Medulla oblongata (tissue), 1 donor: ENCODE measurements around the gene CDKL1.
"Not testable (repeated sequence)": the region's sequence is repeated elsewhere in the genome, so short reads cannot be mapped to it uniquely, and the experiment has no call there.

Experiments
- DNase-seq: peaks from one replicate; pipeline ENCODE4 v3.0.0-alpha.2; 2015; ENCODE audit errors: extremely low spot score

Gene CDKL1

DNA sequence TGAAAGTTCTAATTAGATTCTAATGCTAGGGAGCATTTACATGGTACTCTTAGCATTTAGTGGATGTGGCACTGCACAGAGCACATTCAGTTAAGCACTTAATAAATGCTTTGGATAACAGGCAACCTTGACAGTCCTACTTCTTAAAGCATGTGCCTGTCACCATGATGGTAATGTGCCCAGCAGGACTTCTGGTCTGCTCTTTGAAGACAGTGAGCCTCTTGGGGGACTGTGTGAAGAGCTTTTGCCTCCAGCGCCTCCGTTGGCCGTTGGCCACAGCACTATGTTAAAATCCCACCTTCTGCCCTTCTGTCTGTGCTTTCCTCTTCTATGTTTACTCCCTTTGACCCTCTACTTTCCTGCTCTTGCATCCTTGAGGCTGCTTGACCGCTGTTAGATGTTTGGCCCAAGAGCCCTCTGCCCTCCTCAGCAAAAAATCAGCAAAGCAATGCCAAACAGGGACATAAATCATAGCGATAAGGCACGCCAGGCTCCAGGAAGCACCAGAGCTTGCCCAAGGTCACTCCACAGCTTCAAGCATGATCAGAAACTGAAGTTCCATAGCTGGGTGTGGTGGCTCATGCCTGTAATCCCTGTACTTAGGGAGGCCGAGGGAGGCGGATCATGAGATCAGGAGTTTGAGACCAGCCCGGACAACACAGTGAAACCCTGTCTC, 8.3 kb downstream of the CDKL1 start:
- DNase-seq, result no peak

DNA sequence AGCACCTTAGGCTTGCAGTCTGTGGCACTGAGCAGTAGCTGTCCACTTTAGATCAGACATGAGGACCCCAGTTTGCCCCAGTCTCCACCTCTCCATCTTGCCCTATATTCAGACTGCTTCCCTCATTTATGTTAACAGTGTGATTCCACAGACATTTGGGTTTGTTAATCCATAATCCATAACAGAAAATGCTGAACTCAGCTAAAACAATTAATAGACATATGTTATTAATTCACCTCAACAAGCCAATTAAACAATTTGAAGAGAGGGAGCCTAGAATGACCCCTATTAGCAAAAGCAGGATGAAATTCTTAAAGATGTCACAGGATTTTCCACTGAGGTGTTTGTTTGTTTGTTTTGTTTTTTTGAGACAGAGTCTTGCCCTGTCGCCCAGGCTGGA, 9.1 kb downstream of the CDKL1 start:
- no peak for DNase-seq

DNA sequence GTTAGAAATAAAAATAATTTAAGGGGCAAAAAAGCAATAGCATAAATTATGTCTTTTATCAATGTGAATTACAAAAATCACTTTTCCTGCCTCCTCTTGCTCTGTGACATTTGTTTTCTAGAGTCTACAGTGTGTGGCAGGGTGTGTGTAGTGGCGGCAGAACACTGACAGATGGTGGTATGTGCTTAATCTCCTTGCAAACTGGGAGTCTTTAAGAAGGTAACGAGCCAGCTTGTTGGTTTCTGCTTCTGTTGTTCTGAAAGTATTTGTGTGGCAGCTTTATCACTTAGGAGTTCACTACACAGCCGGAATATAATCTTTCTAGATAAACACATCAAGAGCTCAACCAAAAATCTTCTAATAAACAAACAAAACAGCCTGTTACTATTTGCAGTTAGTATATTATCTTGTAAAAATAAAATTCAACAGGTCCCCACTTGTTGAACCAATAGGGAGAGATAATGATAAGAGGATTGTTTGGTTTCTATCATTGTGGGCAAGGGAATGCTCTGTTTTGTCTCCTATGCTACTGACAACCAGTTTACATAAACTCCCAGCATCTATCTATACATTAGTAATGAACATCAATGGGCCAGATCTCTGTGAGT, 13.0 kb downstream of the CDKL1 start:
- DNase-seq, result no peak

DNA sequence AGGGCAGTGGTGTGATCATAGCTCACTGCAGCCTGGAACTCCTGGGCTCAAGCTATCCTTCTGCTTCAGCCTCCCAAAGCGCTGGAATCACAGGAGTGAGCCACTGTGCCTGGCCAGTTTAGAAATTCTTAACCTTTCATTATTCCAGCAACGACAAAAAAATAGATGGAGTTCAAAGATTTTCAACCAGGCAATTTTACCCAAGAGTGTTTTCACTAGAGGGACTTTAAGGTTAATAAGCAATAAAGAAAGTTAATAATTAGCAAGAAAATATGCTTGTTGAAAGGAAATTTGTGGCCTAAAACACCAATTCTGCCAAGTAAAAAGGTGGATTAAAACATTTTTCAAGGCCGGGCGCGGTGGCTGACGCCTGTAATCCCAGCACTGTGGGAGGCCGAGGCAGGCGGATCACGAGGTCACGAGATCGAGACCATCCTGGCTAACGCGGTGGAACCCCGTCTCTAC, 14.8 kb downstream of the CDKL1 start:
- DNase-seq, result no peak

DNA sequence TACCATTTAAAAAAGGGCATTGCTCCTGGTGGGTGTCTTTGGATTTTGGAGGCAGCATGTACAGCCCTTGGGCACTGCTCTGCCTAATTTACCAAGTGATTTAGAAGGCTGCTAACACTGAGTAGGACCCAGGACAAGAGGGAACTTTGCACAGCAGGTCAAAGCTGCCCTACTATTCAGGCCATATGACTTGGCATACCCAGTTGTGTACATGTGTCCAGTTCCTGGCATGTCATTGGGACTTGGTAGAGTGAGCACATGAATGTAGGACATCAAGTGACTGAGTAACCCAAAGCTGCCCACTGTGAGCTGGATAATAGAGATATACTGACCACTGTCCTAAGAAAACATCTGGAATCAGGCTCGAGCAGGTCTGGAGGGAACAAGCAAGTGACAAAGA, 15.7 kb downstream of the CDKL1 start:
- DNase-seq, result no peak

DNA sequence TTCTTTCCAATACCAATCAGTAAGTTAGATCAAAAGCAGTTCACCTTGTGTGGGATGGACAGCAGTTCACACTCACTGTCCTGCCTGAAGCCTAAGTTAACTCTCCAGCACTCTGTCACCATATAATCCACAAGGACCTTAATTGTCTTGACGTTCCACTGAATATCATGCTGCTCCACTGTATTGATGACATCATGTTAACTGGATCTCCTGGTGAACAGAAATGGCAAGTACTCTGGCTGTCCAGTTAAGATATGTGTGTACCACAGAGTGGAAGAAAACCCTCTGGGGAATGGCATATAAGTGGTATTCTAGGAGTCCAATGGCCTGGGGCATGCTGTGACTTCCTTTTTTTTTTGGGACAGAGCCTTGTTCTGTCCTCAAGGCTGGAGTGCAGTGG, 16.2 kb downstream of the CDKL1 start:
- DNase-seq, result no peak

DNA sequence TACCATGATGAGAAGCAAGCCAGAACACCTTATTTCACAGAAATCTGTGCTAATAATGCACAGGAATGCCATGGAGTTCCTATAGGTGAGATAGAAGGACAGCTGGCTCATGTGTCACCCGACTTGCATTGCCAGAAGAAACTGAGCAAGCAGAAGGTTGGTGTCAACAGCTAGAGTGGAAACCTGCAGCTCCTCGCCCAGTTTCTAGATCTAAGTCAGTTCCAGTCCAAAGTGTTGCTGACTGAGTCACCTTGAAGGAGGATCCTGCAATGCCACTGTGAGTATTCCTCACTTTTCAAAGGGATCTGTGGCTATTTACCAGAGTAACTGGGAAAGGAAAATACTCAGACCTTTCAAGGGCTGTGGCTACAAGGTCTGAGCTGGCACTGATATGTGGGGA, 17.1 kb downstream of the CDKL1 start:
- no peak for DNase-seq

DNA sequence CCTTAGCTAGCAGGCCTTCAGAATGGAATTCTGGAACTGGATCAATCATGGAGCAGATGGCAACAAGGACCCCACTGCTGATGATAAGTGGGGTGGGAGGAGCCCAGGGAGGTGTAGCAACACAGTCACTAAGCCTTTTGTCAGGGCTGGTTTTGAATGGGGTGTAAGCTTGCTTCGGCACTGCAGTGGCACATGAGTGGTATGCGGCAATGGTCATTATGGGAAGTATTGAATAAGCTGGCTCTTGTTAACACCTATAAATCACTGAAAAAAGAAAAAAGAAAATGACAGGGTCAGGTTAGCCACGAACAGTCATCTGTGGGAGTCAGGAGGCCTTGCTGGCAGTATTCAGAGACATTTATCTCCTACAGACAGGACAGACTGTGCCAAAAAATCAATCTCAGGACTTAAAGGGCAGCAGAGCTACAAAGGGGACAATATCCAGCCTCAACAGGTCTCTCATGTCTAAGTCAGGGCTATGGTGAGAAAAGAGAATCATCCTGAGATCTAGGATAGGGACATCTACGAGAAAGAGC, 19.1 kb downstream of the CDKL1 start:
- no peak for DNase-seq

DNA sequence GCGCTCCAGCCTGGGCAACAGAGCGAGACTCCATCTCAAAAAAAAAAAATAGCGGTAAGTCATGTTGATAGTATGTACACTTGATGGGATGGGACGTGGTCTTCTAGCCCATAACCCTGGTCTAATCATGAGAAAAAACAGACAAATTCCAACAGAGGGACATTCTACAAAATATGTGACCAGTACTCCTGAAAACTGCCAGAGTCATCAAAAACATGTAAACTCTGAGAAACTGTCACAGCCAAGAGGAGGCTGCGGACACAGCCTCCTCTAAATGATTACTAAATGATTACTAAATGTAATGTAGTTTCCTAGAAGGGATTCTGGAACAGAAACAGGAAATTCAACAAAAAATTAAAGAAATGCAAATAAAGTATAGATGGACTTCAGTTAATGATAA, 20.9 kb downstream of the CDKL1 start:
- no peak for DNase-seq

DNA sequence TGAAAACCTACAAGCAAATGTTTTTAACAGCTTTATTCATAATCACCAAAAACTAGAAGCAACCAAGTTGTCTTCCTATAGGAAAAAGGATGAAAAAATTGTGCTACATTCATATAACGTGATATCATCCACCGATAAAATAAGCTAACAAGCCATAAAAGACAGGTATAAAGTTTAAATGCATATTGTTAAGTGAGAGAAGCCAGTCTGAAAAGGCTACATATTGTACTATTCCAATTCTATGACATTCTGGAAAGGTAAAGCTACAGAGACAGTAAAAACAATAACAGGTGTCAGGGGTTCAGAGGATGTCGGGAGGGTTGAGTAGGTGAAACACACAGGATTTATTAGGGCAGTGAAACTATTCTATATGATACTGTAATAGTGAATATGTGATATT, 22.7 kb downstream of the CDKL1 start:
- DNase-seq, result no peak

DNA sequence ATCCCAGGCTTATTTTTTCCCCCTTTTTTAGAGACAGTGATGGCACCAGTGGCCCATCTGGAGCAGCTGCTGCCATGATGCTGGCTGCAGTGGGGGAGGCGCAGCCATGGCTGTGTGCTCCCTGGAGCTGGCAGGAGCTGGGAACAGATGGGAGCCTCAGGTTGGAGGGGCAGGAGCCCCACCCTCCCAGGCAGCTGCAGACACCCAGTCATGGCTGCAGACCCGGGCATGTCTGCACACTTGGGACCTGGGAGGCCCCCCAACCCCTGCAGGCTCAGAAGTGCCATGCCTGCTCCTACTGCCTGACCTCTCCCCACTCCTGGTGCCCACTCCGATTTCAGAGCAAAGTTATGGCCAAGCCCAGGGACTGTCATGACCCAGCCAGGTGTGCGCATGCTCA, 25.1 kb downstream of the CDKL1 start:
- no peak for DNase-seq

DNA sequence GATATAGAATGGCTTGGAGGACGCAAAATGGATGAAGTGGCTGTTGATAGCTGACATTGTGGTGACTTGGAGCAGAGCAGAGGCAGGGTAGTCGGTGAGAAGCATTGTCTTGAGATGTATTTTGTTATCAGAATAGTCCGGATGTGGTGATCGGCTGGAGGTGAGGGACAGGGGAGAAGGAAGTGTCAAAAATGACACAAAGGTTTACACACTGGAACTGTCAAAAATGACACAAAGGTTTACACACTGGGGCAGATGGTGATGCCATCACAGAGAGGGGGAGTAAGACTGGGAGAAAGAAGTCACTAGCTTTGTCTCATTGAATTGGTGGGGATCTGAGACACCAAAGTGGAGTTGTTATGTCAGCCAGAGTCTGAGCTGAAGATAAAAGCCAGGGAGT, 30.1 kb downstream of the CDKL1 start:
- DNase-seq, result no peak

DNA sequence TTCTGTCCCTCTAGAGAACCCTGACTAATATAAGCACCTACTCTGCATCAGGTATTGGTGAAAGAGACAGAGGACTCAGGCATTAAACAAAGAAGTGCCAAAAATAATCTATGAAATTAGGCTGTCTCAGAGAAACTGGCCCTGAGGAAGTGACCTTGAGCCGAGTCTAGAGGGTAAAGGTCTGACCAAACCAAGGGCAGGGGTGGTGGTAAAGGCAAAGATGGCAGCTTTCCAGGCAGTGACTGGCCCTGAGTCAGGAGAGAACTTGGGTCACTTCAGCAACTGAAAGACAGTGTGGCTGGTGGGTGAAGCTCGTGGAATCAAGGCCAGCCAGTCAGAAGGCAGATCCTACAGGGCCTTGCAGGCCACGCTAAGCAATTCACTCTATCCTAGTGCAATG, 30.6 kb downstream of the CDKL1 start:
- DNase-seq, result no peak

DNA sequence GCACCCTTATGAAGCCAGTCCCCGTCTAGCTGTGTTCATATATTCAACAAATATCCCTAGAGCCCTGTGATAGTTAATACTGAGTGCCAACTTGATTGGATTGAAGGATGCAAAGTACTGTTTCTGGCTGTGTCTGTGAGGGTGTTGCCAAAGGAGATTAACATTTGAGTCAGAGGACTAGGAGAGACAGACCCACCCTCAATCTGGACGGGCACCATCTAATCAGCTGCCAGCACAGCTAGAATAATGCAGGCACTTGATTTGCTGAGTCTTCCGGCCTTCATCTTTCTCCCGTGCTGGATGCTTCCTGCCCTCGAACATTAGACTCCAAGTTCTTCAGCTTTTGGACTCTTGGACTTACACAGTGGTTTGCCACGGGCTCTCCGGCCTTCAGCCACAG, 31.1 kb downstream of the CDKL1 start:
- not testable (repeated sequence) for DNase-seq

DNA sequence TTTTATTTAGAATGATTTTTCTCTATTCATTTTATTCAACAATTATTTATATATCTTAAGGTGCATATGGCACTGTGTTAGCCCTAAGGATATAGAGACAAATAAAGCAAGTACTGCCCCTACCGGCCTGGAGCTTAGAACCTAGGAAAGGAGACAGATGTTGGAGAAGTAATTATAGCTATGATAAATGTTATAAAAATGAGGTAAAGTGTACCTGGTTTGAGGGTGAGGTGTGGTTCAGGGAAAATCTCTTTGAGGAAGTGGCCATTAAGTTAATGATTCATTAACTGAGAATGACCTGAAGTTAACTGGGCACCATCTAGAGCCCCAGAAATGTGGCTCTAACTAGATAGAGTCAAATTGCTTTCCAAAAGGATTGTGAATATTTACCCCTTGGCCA, 31.9 kb downstream of the CDKL1 start:
- no peak for DNase-seq

DNA sequence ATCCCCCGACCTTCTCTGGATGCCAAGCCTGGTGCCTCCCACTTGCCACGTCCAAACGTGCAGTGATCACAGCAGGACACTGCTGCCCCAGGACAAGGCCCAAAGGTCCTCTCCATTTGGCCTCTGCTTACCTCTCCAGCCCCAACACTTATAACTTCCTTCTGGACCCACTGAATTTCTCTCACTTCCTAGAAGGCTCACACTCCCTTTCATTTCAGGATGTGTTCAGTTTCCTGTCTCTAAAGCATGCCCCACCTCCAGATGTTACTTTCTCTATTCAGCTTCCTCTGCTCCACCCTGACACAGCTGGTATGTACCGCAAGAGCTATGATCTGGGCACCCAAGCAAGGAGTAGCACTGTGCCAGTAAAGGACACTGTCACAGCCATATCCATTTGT, 33.0 kb downstream of the CDKL1 start:
- DNase-seq, result no peak

DNA sequence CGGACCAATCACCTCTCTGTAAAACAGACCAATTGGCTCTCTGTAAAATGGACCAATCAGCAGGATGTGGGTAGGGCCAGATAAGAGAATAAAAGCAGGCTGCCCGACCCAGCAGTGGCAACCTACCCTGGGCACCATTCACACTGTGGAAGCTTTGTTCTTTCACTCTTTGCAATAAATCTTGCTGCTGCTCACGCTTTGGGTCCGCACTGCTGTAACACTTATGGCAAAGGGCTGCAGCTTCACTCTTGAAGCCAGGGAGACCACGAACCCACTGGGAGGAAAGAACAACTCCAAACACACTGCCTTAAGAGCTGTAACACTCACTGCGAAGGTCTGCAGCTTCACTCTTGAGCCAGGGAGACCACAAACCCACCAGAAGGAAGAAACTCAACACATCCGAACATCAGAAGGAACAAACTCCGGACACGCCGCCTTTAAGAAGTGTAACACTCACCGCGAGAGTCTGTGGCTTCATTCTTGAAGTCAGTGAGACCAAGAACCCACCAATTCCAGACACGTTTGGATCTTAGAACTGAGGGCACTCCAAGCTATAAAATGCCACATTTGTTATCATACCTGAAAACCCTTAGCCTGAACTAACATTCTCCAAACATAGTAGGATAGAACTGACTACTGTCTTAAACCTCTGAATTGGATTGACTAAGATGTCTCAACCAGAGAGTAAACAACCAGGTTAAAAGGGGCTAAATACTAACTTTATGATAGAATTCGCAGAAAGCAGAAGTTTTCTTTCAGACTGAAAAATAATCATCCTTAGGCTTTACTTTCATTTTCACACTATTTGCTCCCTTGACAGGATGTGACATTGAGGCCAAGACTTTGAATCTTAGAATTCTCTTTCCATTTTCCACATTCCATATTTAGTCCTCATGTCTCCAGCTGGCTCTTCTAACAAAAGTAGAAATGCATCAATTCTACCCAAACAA, 33.6 kb downstream of the CDKL1 start:
- no peak for DNase-seq

DNA sequence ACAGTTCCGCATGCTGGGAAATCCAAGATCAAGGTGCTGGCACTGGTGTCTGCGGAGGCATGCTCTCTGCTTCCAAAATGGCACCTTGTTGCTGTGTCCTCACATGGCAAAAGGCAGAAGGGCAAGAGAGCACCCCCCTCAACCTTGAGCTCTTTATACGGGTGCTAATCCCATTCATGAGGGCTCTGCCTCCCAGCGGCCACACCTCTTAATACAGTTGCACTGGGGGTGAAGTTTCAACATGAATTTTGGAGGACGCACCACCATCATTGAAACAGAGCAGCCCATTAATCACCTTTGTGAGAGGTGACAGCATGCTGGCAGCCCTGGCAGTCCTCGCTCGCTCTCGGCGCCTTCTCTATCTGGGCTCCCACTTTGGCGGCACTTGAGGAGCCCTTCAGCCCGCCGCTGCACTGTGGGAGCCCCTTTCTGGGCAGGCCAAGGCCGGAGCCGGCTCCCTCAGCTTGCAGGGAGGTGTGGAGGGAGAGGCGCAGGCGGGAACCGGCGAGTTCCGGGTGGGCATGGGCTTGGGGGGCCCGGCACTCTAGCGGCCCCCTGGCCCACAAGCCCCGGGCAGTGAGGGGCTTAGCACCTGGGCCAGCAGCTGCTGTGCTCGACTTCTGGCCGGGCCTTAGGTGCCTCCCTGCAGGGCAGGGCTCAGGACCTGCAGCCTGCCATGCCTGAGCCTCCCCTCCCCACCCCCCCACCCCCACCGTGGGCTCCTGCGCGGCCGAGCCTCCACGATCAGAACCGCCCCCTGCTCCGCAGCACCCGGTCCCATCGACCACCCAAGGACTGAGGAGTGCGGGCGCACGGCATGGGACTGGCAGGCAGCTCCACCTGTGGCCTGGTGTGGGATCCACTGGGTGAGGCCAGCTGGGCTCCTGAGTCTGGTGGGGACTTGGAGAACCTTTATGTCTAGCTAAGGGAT, 34.9 kb downstream of the CDKL1 start:
- not testable (repeated sequence) for DNase-seq

DNA sequence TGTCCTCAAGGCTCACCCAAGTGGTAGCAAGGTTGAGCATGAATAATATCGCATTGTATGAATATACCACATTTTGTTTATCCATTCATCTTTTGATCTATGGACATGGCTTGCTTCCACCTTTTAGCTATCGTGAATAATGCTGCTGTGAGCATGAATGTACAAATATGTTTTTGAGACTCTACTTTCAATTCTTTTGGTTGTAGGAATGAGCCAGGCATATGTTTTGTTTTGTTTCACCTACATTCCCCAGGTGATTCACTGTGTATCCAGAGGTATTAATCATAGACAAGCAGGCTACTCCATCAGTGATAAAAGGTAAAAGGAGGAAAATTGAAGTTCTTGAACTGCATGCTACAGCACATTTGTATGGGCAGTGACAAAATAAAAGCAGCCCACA, 35.8 kb downstream of the CDKL1 start:
- DNase-seq, result no peak

DNA sequence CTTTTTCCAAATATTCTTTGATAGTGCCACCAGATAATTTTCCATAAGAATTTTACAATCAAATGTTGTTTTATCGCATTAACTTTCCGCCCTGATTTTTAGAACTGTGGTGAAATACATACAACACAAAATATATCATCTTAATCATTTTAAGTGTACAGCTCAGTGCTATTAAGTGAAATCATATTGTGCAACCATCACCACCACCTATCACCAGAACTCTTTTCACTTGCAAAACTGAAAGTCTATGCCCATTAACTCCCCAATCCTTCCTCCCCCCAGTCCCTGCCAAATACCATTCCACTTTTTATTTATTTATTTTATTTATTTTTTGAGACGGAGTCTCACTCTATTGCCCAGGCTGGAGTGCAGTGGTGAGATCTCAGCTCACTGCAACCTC, 36.6 kb downstream of the CDKL1 start:
- DNase-seq, result no peak

DNA sequence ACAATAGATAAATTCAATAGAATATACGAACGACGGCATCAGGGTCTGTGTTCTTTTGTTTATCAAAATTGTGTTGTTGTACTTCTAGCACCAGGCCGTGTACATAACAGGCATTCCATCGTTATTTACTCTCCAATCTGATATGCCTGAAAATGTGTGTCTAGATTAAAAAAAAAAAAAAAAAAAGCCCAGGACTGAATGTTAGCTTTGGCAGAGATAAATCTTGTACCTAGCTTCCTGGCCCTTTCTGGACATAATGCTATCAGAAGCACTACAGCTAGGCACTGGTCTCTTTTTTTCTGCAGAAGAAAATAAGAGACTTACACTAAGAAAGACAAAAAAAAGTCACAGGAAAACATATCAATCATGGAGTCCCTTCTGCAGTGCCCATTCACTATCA, 37.0 kb downstream of the CDKL1 start:
- DNase-seq, result no peak
